ACHN (cell line): ENCODE results near the gene EFNB2.

Experiments
- DNase-seq: peaks from one replicate; pipeline ENCODE4 v3.0.0-alpha.2; 2015
- in situ Hi-C: cut with HindIII; loops from 2 replicates; pipeline ENCODE4 v1.10.0; 2017; ENCODE audit warnings: low sequenced_read_pairs, low pct_ligation_motif_present, low pct_unique_long_range_greater_than_20kb

EFNB2 gene

GRCh38 chr13:106555631-106556328 lies 20.3 kb upstream of the EFNB2 start:
- DNase-seq: no peak
- in situ Hi-C loops: no loop called here

GRCh38 chr13:106551751-106552150 lies 16.3 kb upstream of the EFNB2 start:
- DNase-seq: no peak
- in situ Hi-C loops: no loop called here

GRCh38 chr13:106551350-106551749 lies 15.9 kb upstream of the EFNB2 start:
- DNase-seq: no peak
- in situ Hi-C loops: no loop called here

- in situ Hi-C loops: no loop called here
- no peak for DNase-seq
These were observed 15.2 kb upstream of the EFNB2 start for GRCh38 chr13:106550570-106551135.

GRCh38 chr13:106548064-106548696 lies 12.7 kb upstream of the EFNB2 start:
- in situ Hi-C loops: no loop called here
- no peak for DNase-seq

GRCh38 chr13:106541826-106542225 lies 6.4 kb upstream of the EFNB2 start:
- no peak for DNase-seq
- in situ Hi-C loops: no loop called here

GRCh38 chr13:106540613-106541012 lies 5.2 kb upstream of the EFNB2 start:
- DNase-seq: no peak
- in situ Hi-C loops: no loop called here

GRCh38 chr13:106537521-106537920 lies 2.1 kb upstream of the EFNB2 start:
- in situ Hi-C loops: no loop called here

GRCh38 chr13:106536244-106537034 lies 977 bp upstream of the EFNB2 start:
- in situ Hi-C loops: no loop called here
- peak; percentile 76 for DNase-seq

More at GRCh38 chr13:106537521-106537920, 2.1 kb upstream of the EFNB2 start:
- DNase-seq: no peak

GRCh38 chr13:106534639-106535551 lies 567 bp downstream of the EFNB2 start:
- DNase-seq: peak; percentile 25
- in situ Hi-C loops: no loop called here

- in situ Hi-C loops: no loop called here
- peak; percentile 61 for DNase-seq
These were observed 1.4 kb downstream of the EFNB2 start for GRCh38 chr13:106533943-106534638.

- DNase-seq: peak; percentile 78
- in situ Hi-C loops: no loop called here
These were observed 2.1 kb downstream of the EFNB2 start for GRCh38 chr13:106533101-106533942.

GRCh38 chr13:106532111-106532929 lies 3.1 kb downstream of the EFNB2 start:
- DNase-seq: peak; percentile 18
- in situ Hi-C loops: no loop called here

GRCh38 chr13:106530980-106531481 lies 4.4 kb downstream of the EFNB2 start:
- DNase-seq: no peak
- in situ Hi-C loops: no loop called here

- in situ Hi-C loops: no loop called here
- no peak for DNase-seq
These were observed 5.2 kb downstream of the EFNB2 start for GRCh38 chr13:106530171-106530851.
